Left lung (tissue), 10 donors: ENCODE measurements around the gene RCBTB2. TPM values are rescaled to one million over a fixed set of nuclear protein-coding genes. Genes with fewer than 3 reads are reported as not detected.

Experiments used
- ATAC-seq: fragments of 200-7000 bp; cut with Tn5 transposase; one replicate; pipeline ENCODE4 v1.9.1; 2020; ENCODE audit warnings: moderate library complexity
- DNase-seq, 4 donors: peaks; one replicate each; pipeline ENCODE4 v3.0.0-alpha.2; 2013 to 2020
- H3K27ac ChIP-seq, 2 donors: fragments of 200-600 bp; sonication (generic) in 1 of 2; one replicate each; pipeline versions ENCODE4 v1.5.0 to v1.8.0; 2020 to 2021
- H3K27me3 ChIP-seq, 2 donors: fragments of 200-600 bp; sonication (generic) in 1 of 2; one replicate each; pipeline versions ENCODE4 v1.5.0 to v1.8.0; 2020 to 2021
- H3K36me3 ChIP-seq, 2 donors: fragments of 200-600 bp; sonication (generic) in 1 of 2; one replicate each; pipeline versions ENCODE4 v1.5.0 to v1.8.0; 2020 to 2021
- H3K4me1 ChIP-seq, 2 donors: fragments of 200-600 bp; one replicate each; pipeline ENCODE4 v1.8.0; 2021
- H3K4me3 ChIP-seq, 2 donors: fragments of 200-600 bp; sonication (generic) in 1 of 2; one replicate each; pipeline versions ENCODE4 v1.5.0 to v1.8.0; 2020 to 2021; ENCODE audit warnings: mild to moderate bottlenecking in 1 of 2
- H3K9me3 ChIP-seq, 2 donors: fragments of 200-600 bp; sonication (generic) in 1 of 2; one replicate each; pipeline versions ENCODE4 v1.5.0 to v1.8.0; 2020 to 2021
- CTCF ChIP-seq, 2 donors: fragments of 200-600 bp; sonication (generic) in 1 of 2; IDR thresholded peaks; one replicate each; pipeline versions ENCODE4 v1.5.0 to v1.8.0; 2021; ENCODE audit warnings: antibody characterized with exemption in 2 of 2
- intact Hi-C, 2 donors: fragments of 100-400 bp; cut with DNase I; formaldehyde crosslinking; loops; one replicate each; pipeline versions ENCODE4 v1.11.2 to v1.14.2; 2022
- polyA plus RNA-seq, 6 donors: library from polyadenylated mRNA; unstranded; fragments of 120-200 nt; gene quantifications; one replicate each; pipeline ENCODE4 v1.2.1, GENCODE V29; 2013; ENCODE audit not compliant: insufficient read length in 6 of 6
- total RNA-seq, 2 donors: library from RNA; stranded (reverse); fragmentation: NEBNext Ultra II Directional; extraction: Animal tissue kit (Norgen Biotek cat#: 25700); gene quantifications; one replicate each; pipeline ENCODE4 v1.2.1, GENCODE V29; 2021
- donor health status: DM: no; HTN: yes; CAD: no.
- donor health status: DM: no; HTN: no; CAD: no.

Gene RCBTB2
- total and polyA plus RNA-seq, 8 donors: 17.1 to 44.5 (median 40.6) TPM

GRCh38 chr13:48508011-48508410, 24.9 kb downstream of the RCBTB2 start:
- Histone ChIP-seq H3K27ac (no peak overlapping the region), H3K9me3 (no peaks in the 10 kb centered on the region), H3K4me3 (no peak overlapping the region), H3K27me3 (no peaks in the 10 kb centered on the region), H3K4me1 (peaks cover 0 to 42% of the 10 kb centered on the region in 2 donors), H3K36me3 (peaks cover 0 to 21% of the 10 kb centered on the region in 2 donors)
- ATAC-seq (no peak), DNase-seq (no peak)
- intact Hi-C loops: no loop called here
- TF ChIP-seq CTCF (IDR thresholded peaks at IDR 0.05): no peak

GRCh38 chr13:48507021-48507420, 25.9 kb downstream of the RCBTB2 start:
- Histone ChIP-seq H3K27me3 (no peaks in the 10 kb centered on the region), H3K4me3 (no peak overlapping the region), H3K9me3 (no peaks in the 10 kb centered on the region), H3K36me3 (peaks cover 0 to 17% of the 10 kb centered on the region in 2 donors), H3K4me1 (peaks cover 0 to 47% of the 10 kb centered on the region in 2 donors), H3K27ac (peak overlapping the region in 1 of 2 donors; percentile 87)
- DNase-seq (no peak), ATAC-seq (no peak)
- intact Hi-C loops: no loop called here
- TF ChIP-seq CTCF (IDR thresholded peaks at IDR 0.05): no peak

- no peak for TF ChIP-seq CTCF (IDR thresholded peaks at IDR 0.05)
- Histone ChIP-seq H3K9me3 (no peaks in the 10 kb centered on the region), H3K27me3 (no peaks in the 10 kb centered on the region), H3K36me3 (peaks cover 0 to 8% of the 10 kb centered on the region in 2 donors), H3K4me3 (no peak overlapping the region), H3K27ac (peak overlapping the region; percentile 76 to 87), H3K4me1 (peaks cover 2 to 55% of the 10 kb centered on the region in 2 donors)
- peak in 1 of 4 donors; percentile 65 for DNase-seq
- intact Hi-C loops: no loop called here
- ATAC-seq: peak; percentile 26
These were observed 26.7 kb downstream of the RCBTB2 start for GRCh38 chr13:48506092-48506701.

GRCh38 chr13:48505597-48506091, 27.2 kb downstream of the RCBTB2 start:
- Histone ChIP-seq H3K27me3 (no peaks in the 10 kb centered on the region), H3K36me3 (peaks cover 0 to 7% of the 10 kb centered on the region in 2 donors), H3K27ac (peak overlapping the region; percentile 76 to 87), H3K4me3 (no peak overlapping the region), H3K9me3 (no peaks in the 10 kb centered on the region), H3K4me1 (peaks cover 7 to 60% of the 10 kb centered on the region in 2 donors)
- peak in 2 of 4 donors; percentile 14 to 53 for DNase-seq
- no peak for TF ChIP-seq CTCF (IDR thresholded peaks at IDR 0.05)
- ATAC-seq: peak; percentile 44
- intact Hi-C loops: no loop called here

- Histone ChIP-seq H3K4me3 (no peak overlapping the region), H3K4me1 (peaks cover 12 to 60% of the 10 kb centered on the region in 2 donors), H3K27me3 (no peaks in the 10 kb centered on the region), H3K27ac (peak overlapping the region; percentile 76 to 87), H3K36me3 (peaks cover 0 to 7% of the 10 kb centered on the region in 2 donors), H3K9me3 (no peaks in the 10 kb centered on the region)
- intact Hi-C loops: no loop called here
- ATAC-seq: no peak
- DNase-seq: no peak
- no peak for TF ChIP-seq CTCF (IDR thresholded peaks at IDR 0.05)
These were observed 27.9 kb downstream of the RCBTB2 start for GRCh38 chr13:48505012-48505411.
